Bronchial epithelial cell (primary cell): ENCODE results near the gene LYSMD3. TPM values are rescaled to one million over a fixed set of nuclear protein-coding genes. Genes with fewer than 3 reads are reported as not detected.

Source experiments
- DNase-seq: peaks from one replicate; pipeline ENCODE4 v3.0.0-alpha.2; 2010; ENCODE audit warnings: low read depth
- FAIRE-seq: peaks from 2 replicates; lab custom pipeline; 2011; peaks lifted over from hg19 to GRCh38; lab: Jason Lieb, UNC
- H3K27me3 ChIP-seq: 2 replicates; pipeline ENCODE4 v1.5.1; 2011; ENCODE audit warnings: low read length; ENCODE audit not compliant: control insufficient read depth, insufficient read depth
- H3K36me3 ChIP-seq: 2 replicates; pipeline ENCODE4 v1.5.1; 2011; ENCODE audit warnings: low read length; ENCODE audit not compliant: control insufficient read depth, insufficient read depth
- H3K4me3 ChIP-seq: 2 replicates; pipeline ENCODE4 v1.5.1; 2011; ENCODE audit warnings: mild to moderate bottlenecking, low read depth, low read length, control low read depth
- CTCF ChIP-seq: IDR thresholded peaks from 2 replicates; pipeline ENCODE4 v1.5.1; 2011; ENCODE audit warnings: mild to moderate bottlenecking, moderate library complexity, low read length, control low read depth, inconsistent platforms; ENCODE audit not compliant: insufficient read depth, severe bottlenecking
- total RNA-seq: library from RNA; depleted of rRNA; stranded (reverse); fragments of >200 nt; gene quantifications from 2 replicates; pipeline ENCODE4 v1.2.1, GENCODE V29; 2014

LYSMD3 gene
- total RNA-seq, 1 donor from 2014 or later: 16.3 TPM

GRCh38 chr5:90548069-90548593 is 18.7 kb upstream of the LYSMD3 start:
- TF ChIP-seq CTCF: no peak
- H3K4me3 ChIP-seq: no peak overlapping the region
- FAIRE-seq: no peak
- no peaks in the 10 kb centered on the region for H3K36me3 ChIP-seq
- H3K27me3 ChIP-seq: peaks cover 2% of the 10 kb centered on the region
- DNase-seq: peak; percentile 46

- H3K4me3 ChIP-seq: no peak overlapping the region
- H3K36me3 ChIP-seq: no peaks in the 10 kb centered on the region
- no peak for TF ChIP-seq CTCF
- FAIRE-seq: no peak
- DNase-seq: no peak
- H3K27me3 ChIP-seq: peaks cover 2% of the 10 kb centered on the region
Observed at GRCh38 chr5:90547072-90547536, 17.7 kb upstream of the LYSMD3 start.

GRCh38 chr5:90546216-90546837 is 16.9 kb upstream of the LYSMD3 start:
- no peak overlapping the region for H3K4me3 ChIP-seq
- no peak for DNase-seq
- no peak for FAIRE-seq
- H3K27me3 ChIP-seq: peaks cover 2% of the 10 kb centered on the region
- H3K36me3 ChIP-seq: no peaks in the 10 kb centered on the region
- TF ChIP-seq CTCF: no peak

- peaks cover 2% of the 10 kb centered on the region for H3K27me3 ChIP-seq
- DNase-seq (no peak), FAIRE-seq (no peak)
- TF ChIP-seq CTCF: no peak
- no peak overlapping the region for H3K4me3 ChIP-seq
- H3K36me3 ChIP-seq: no peaks in the 10 kb centered on the region
Observed at GRCh38 chr5:90545511-90545910, 16.1 kb upstream of the LYSMD3 start.

- DNase-seq: no peak
- no peak overlapping the region for H3K4me3 ChIP-seq
Observed at GRCh38 chr5:90542827-90543519, 13.6 kb upstream of the LYSMD3 start.

More at GRCh38 chr5:90542827-90543519, 13.6 kb upstream of the LYSMD3 start:
- Histone ChIP-seq H3K27me3 (no peaks in the 10 kb centered on the region), H3K36me3 (no peaks in the 10 kb centered on the region)
- FAIRE-seq: no peak
- no peak for TF ChIP-seq CTCF
